Measurements from ENCODE around the gene TBC1D7.
A peak's percentile ranks its signal among the peaks of the same experiment; 100 is the strongest.

Gene TBC1D7

DNA sequence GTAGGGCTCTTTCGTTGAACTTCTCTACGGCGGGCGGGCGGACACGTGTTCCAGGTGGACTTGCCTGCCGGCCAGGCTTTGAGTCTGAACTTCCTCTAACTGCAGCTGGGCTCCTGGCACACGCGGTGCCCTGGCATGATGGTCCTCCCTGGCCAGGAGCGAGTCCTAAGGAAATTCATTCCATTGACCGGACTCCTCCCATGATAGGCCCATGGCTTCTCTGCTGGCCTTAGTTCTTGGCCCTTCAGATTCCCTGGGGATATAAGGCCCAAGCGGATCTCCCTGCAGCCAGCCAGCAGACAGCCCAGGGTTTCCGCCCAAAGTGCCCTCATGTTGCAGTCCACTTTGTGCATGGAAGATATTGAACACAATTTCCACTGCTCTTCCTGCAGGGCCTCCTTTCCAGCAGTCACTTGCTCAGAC lies 39.4 kb downstream of the TBC1D7 start:
- Mint-ChIP-seq H3K4me1 (ENCODE audit: low read depth in 2 of 2) (peaks cover 0 to 2% of the 10 kb centered on the region in 2 donors), H3K27ac (no peak overlapping the region), H3K36me3 (ENCODE audit: insufficient read depth) (peaks cover 6% of the 10 kb centered on the region), H3K9me3 (no peaks in the 10 kb centered on the region), H3K4me3 (no peak overlapping the region), H3K27me3 (no peaks in the 10 kb centered on the region)
- no peak for DNase-seq
- no peak for ATAC-seq (replicated peaks)

DNA sequence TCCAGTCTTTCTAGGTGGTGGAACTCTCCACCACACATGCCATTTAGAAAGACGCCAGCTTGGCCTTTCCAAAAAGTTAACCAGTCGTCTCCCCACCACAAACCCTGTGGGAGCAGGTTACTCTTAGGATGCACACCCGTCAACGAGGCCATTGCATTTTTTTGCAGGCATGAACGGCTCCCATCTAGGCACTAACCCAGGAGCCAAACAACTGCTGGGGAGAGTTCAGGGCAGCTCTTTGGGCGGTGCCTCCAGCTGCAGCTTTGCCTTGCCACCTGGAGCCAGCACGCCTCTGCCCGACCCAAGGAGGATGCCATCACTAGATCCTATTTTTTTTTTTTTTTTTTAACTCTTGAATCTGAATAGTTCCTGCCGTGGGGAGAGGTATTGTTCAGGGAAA lies 39.9 kb downstream of the TBC1D7 start:
- H3K4me1 Mint-ChIP-seq (ENCODE audit: low read depth in 2 of 2) = no peaks in the 10 kb centered on the region
- H3K9me3 Mint-ChIP-seq = no peaks in the 10 kb centered on the region
- DNase-seq (no peak), ATAC-seq (replicated peaks) (no peak)
- peaks cover 6% of the 10 kb centered on the region for H3K36me3 Mint-ChIP-seq (ENCODE audit: insufficient read depth)
- no peak overlapping the region for H3K27ac Mint-ChIP-seq
- no peaks in the 10 kb centered on the region for H3K27me3 Mint-ChIP-seq
- no peak overlapping the region for H3K4me3 Mint-ChIP-seq

DNA sequence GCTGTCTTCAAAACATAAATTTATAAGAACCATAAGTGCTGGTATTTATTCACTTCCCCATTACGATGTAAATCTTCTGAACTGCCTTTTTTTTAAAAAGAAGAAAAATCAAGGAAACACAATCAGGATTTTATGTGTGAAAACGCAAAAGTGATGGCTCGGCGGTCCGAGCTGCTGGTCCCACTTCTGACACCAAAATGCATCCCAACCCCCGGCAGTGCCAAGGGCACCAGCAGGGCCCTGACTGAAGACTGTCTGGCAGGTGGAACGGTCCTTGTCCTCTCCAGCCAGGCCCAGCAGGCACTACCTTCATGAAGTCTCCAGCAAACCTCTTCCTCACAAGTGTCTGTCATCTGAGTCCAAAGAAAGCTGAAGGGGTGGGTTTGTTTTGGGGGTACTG lies 41.2 kb downstream of the TBC1D7 start:
- Mint-ChIP-seq H3K36me3 (ENCODE audit: insufficient read depth) (peaks cover 6% of the 10 kb centered on the region), H3K27me3 (no peaks in the 10 kb centered on the region), H3K4me3 (no peak overlapping the region), H3K4me1 (ENCODE audit: low read depth in 2 of 2) (no peaks in the 10 kb centered on the region), H3K9me3 (no peaks in the 10 kb centered on the region), H3K27ac (no peak overlapping the region)
- no peak for DNase-seq
- ATAC-seq (replicated peaks) = no peak

DNA sequence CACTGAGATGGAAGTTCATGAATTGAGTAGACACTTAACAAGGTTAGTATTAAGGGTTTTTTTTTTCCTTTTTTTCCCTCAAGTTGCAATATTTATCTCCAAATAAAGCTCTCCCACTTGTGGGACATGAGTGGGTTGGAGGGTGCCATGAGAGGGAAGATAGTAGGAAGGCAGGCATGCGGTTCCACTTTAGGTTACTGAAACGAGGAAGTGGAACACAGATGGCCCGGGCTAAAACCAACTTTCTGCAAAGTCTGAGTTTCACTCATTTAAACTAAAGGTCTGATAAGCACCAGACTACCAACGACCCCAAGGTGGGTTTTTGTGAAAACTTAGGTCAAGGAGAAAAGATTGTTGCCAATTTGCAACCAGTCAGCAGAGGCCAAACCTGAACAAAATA lies 42.2 kb downstream of the TBC1D7 start:
- H3K4me1 Mint-ChIP-seq (ENCODE audit: low read depth in 2 of 2) = no peaks in the 10 kb centered on the region
- no peak for DNase-seq
- H3K27ac Mint-ChIP-seq = no peak overlapping the region
- H3K4me3 Mint-ChIP-seq = no peak overlapping the region
- ATAC-seq (replicated peaks) = no peak
- peaks cover 6% of the 10 kb centered on the region for H3K36me3 Mint-ChIP-seq (ENCODE audit: insufficient read depth)
- no peaks in the 10 kb centered on the region for H3K9me3 Mint-ChIP-seq
- no peaks in the 10 kb centered on the region for H3K27me3 Mint-ChIP-seq

DNA sequence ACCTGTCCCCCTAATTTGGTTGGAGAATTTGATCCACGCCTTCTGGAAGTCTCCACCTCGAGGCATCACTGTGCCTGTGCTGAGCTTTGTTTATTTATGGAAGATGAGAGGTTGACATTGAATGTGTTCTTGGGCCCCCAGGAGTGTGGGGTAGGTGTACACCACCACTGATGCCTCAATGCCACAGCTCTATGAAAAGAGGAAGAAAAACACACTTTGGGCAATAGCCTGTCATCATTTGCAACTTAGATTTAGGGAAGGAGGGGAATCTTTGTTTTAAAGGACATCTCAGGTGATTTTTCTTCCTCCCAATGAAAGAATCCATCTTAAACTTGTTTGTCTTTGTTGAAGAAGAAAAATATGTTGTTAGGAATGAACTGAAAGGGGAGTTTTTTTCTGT lies 42.6 kb downstream of the TBC1D7 start:
- no peak for ATAC-seq (replicated peaks)
- Mint-ChIP-seq H3K27ac (no peak overlapping the region), H3K4me3 (no peak overlapping the region), H3K9me3 (no peaks in the 10 kb centered on the region), H3K36me3 (ENCODE audit: insufficient read depth) (peaks cover 5% of the 10 kb centered on the region), H3K27me3 (no peaks in the 10 kb centered on the region), H3K4me1 (ENCODE audit: low read depth in 2 of 2) (no peaks in the 10 kb centered on the region)
- DNase-seq = no peak

DNA sequence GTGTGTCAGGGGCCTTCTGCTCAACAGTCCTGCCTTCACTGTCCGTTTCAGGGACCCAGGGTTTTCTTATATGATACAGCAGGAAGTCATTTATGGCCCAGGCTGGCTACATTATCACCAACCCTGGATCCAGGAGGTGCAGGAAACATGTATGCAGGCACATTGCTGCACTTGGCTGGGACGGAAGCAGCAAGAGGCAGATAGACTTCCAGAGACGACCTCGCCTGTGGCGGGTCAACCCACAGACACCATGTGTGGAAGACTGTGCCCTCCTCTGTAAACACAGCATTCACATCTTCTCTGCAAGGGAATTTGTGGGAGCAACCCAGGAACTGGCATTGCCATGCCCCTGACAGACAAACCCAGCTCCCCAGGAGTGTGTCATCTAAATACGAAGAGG lies 43.7 kb downstream of the TBC1D7 start:
- ATAC-seq (replicated peaks) (no peak), DNase-seq (no peak)
- Mint-ChIP-seq H3K4me3 (no peak overlapping the region), H3K27ac (no peak overlapping the region), H3K36me3 (ENCODE audit: insufficient read depth) (no peaks in the 10 kb centered on the region), H3K27me3 (no peaks in the 10 kb centered on the region), H3K9me3 (no peaks in the 10 kb centered on the region), H3K4me1 (ENCODE audit: low read depth in 2 of 2) (no peaks in the 10 kb centered on the region)

DNA sequence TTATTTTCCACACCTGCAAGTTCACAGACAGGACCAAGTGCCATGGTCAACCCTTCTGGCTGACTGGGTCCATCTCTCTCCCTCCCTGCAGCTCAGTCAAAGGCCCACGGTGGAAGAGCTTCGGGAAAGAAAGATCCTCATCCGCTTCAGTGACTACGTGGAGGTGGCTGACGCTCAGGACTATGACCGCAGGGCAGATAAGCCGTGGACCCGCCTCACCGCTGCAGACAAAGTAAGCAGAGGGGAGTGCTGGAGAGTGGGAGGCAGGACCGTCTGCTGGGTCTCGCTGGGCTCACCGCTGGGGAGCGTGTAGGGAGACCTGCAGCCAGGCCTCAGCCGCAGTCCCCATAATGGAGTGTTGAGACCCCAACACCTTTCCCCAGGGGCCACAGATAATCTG lies 45.0 kb downstream of the TBC1D7 start:
- H3K4me1 Mint-ChIP-seq (ENCODE audit: low read depth in 2 of 2) = no peaks in the 10 kb centered on the region
- no peaks in the 10 kb centered on the region for H3K36me3 Mint-ChIP-seq (ENCODE audit: insufficient read depth)
- ATAC-seq (replicated peaks) = no peak
- no peaks in the 10 kb centered on the region for H3K9me3 Mint-ChIP-seq
- no peaks in the 10 kb centered on the region for H3K27me3 Mint-ChIP-seq
- no peak for DNase-seq
- no peak overlapping the region for H3K4me3 Mint-ChIP-seq
- H3K27ac Mint-ChIP-seq = no peak overlapping the region

DNA sequence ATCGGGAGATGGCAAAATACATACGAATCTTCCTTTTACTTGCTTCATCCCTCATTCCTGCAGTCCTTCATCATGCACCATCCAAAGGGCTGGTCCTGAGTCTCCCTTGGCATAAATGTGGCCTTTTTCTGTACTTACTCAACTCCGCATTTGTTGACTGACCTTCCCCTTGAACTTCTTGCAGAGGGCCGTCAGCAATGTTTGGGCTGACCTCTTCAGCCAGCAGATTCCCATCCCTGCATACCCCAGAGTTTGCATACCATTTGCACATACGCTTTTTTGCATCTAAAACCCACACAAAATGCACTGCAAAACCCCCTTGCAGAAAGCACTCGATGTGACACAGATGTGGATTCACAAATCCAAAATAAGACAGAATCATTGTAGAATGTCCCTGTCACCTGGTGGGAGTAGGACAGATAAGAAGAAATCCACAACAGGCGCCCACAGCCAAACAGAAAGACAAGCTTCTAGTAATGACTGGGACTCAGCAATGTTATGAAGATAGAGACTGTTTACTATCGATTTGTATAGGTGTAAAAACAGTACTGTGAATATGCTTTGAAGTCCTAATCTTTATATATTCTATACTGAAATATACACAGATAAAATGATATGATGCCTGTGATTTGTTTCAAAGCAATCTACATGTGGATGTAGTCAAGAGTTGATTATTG lies 45.8 kb downstream of the TBC1D7 start:
- ATAC-seq (replicated peaks) = no peak
- no peak for DNase-seq
- no peak overlapping the region for H3K4me3 Mint-ChIP-seq
- no peak overlapping the region for H3K27ac Mint-ChIP-seq
- H3K4me1 Mint-ChIP-seq (ENCODE audit: low read depth in 2 of 2) = no peaks in the 10 kb centered on the region
- no peaks in the 10 kb centered on the region for H3K36me3 Mint-ChIP-seq (ENCODE audit: insufficient read depth)
- no peaks in the 10 kb centered on the region for H3K27me3 Mint-ChIP-seq
- no peaks in the 10 kb centered on the region for H3K9me3 Mint-ChIP-seq

DNA sequence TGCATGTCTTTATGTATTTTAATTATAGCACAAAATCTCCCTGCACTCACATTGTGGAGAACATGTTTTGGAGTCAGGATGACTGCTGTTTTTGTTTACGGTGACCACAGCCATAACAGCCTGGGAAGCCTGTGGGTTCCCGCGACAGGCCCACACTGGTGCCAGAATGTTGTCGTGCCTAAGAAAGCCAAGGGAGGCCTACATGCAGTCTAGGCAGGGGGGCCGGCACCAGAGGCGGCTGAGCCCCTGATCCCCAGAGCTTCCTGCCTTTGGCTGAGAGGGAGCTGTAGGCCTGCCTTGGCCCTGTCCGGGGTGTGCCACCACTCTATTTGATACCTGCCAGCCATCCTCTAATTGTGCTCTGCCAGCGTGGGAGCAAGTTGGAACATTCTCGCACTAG lies 46.7 kb downstream of the TBC1D7 start:
- no peaks in the 10 kb centered on the region for H3K4me1 Mint-ChIP-seq (ENCODE audit: low read depth in 2 of 2)

DNA sequence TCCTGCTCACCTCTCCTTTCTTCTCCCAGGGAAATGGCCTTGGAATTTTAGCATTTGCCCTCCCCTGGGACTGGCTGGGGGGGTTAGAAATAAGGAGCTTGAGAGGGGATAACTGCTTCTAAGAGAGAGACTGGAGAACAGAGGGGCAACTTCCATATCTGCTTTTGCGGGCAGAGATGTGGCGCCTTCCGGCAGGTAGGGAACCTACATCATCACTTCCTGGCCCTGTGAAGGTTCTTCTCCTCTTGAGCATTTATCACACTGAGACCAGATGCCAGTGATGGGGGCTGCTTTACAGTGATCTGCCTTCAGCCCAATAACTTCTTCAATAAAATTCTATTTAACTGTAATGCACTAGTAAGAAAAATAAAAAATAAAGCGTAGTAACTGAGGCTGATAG lies 48.1 kb downstream of the TBC1D7 start:
- Mint-ChIP-seq H3K4me3 (no peak overlapping the region), H3K9me3 (no peaks in the 10 kb centered on the region), H3K27me3 (no peaks in the 10 kb centered on the region), H3K27ac (no peak overlapping the region), H3K4me1 (ENCODE audit: low read depth in 2 of 2) (peaks cover 0 to 2% of the 10 kb centered on the region in 2 donors), H3K36me3 (ENCODE audit: insufficient read depth) (no peaks in the 10 kb centered on the region)
- peak; percentile 39 for ATAC-seq (replicated peaks)
- DNase-seq = no peak

More for the DNA sequence above, 46.7 kb downstream of the TBC1D7 start:
- DNase-seq (no peak), ATAC-seq (replicated peaks) (no peak)
- no peak overlapping the region for H3K27ac Mint-ChIP-seq
- no peak overlapping the region for H3K4me3 Mint-ChIP-seq
- H3K36me3 Mint-ChIP-seq (ENCODE audit: insufficient read depth) = no peaks in the 10 kb centered on the region
- H3K9me3 Mint-ChIP-seq = no peaks in the 10 kb centered on the region
- no peaks in the 10 kb centered on the region for H3K27me3 Mint-ChIP-seq

DNA sequence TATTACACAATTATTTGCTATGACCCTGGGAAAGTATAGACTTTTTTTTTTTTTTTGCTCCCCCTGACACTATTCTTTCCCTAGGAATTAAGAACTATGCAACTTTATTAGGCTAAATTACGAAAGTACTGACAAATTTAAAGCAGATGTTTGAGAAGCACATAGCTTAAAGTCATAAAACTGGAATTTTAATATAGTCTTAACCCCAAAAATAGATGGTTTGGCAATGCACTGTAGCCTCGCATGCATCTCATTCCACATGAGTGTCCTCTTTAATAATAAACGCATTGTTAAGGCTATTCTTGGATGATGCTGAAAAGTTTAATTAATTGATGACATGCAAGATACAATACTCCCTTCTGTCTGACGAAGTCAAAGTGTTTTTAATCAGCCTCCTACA lies 49.3 kb downstream of the TBC1D7 start:
- Mint-ChIP-seq H3K4me3 (no peak overlapping the region), H3K9me3 (no peaks in the 10 kb centered on the region), H3K27me3 (no peaks in the 10 kb centered on the region), H3K27ac (no peak overlapping the region), H3K4me1 (ENCODE audit: low read depth in 2 of 2) (peaks cover 3 to 7% of the 10 kb centered on the region in 2 donors), H3K36me3 (ENCODE audit: insufficient read depth) (no peaks in the 10 kb centered on the region)
- DNase-seq = no peak
- ATAC-seq (replicated peaks) = no peak

DNA sequence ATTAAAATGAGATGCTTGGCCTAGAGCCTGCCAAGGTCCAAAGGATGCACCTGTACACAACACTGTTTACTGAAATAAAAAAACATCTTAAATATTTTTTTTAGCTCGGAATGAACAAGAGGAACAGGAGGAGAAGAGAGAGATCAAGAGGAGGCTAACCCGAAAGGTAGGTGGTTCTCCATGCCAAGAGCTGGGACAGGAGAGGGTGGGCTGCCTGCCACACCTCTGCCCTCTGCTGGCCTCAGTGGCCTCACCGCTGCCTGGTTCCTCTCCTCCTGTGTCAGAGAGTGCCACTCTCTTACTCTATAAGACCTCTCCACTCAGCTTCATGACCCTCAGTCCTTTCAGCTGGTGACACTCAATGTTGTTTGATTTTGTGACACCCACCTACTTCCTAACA lies 50.2 kb downstream of the TBC1D7 start:
- Mint-ChIP-seq H3K27ac (no peak overlapping the region), H3K27me3 (no peaks in the 10 kb centered on the region), H3K36me3 (ENCODE audit: insufficient read depth) (no peaks in the 10 kb centered on the region), H3K4me3 (no peak overlapping the region), H3K9me3 (no peaks in the 10 kb centered on the region), H3K4me1 (ENCODE audit: low read depth in 2 of 2) (peaks cover 8 to 15% of the 10 kb centered on the region in 2 donors)
- DNase-seq (no peak), ATAC-seq (replicated peaks) (no peak)

DNA sequence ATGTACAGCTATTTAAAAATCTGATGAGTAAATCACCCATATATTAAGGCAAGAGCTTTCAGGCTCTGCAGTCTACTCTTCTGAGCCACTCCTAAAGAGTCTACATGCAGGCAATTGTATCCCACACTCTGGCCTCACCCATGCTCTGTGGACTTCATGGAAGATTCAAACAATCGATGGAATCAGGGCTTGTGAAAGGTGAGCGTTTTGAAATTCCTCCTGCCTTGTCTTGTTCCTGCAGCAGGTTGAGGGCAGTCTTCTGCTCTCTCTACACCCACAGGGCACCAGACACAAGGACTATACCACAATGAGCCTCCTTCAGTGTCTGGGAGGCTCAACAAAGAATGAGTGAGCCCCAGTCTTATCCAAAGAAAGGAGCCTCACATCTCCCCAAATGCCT lies 51.1 kb downstream of the TBC1D7 start:
- H3K27me3 Mint-ChIP-seq = peaks cover 0 to 2% of the 10 kb centered on the region in 2 donors
- peaks cover 9 to 18% of the 10 kb centered on the region in 2 donors for H3K4me1 Mint-ChIP-seq (ENCODE audit: low read depth in 2 of 2)
- H3K36me3 Mint-ChIP-seq (ENCODE audit: insufficient read depth) = peaks cover 3% of the 10 kb centered on the region
- no peak overlapping the region for H3K27ac Mint-ChIP-seq
- H3K9me3 Mint-ChIP-seq = no peaks in the 10 kb centered on the region
- DNase-seq (no peak), ATAC-seq (replicated peaks) (no peak)
- H3K4me3 Mint-ChIP-seq = no peak overlapping the region

DNA sequence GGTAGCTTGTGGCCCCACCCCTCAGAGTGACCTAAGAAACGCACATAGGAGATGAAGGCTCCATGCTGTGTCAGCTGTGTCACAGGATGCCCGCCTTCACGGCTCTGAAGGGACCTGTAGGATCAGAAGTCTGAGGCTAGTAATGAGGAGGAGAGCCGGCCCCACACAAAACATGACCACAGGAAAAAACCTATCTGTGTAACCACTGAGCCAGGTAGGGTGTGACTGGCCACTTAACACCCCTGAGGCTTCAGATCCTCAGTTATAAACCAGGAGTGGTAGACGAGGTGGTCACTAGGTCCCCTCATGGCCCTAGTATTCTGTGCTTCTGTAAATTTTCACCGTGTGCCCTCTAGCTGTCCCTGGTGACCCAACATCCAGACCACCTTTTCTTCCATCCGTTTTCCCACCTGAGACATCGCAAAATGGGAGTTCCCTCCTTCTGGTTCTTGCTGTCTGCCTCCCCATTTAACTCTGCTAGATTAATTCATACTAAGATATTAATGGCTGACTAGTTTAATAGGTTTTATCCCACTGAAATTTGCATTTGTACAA lies 52.8 kb downstream of the TBC1D7 start:
- Mint-ChIP-seq H3K27ac (no peak overlapping the region), H3K27me3 (peaks cover 0 to 6% of the 10 kb centered on the region in 2 donors)
- DNase-seq = no peak

More for the DNA sequence above, 52.8 kb downstream of the TBC1D7 start:
- no peak for ATAC-seq (replicated peaks)
- H3K9me3 Mint-ChIP-seq = no peaks in the 10 kb centered on the region
- H3K4me1 Mint-ChIP-seq (ENCODE audit: low read depth in 2 of 2) = peaks cover 11 to 18% of the 10 kb centered on the region in 2 donors
- H3K36me3 Mint-ChIP-seq (ENCODE audit: insufficient read depth) = peaks cover 3% of the 10 kb centered on the region
- H3K4me3 Mint-ChIP-seq = no peak overlapping the region
